SK-N-SH (cell line): Measurements from ENCODE around the gene UBE2K. TPM values are rescaled to one million over a fixed set of nuclear protein-coding genes. Genes with fewer than 3 reads are reported as not detected.

Experiments
- CTCF ChIA-PET: fragments of 300-600, 350-600 bp; formaldehyde crosslinking; extraction: SDS; loops from one replicate; lab custom pipeline; 2021; lab: Yijun Ruan, JAX
- POLR2A ChIA-PET: fragments of 350-600 bp; sonication (Branson Sonifier 250); formaldehyde crosslinking; extraction: SDS; loops from one replicate; lab custom pipeline; 2020; ENCODE audit warnings: antibody characterized with exemption, inconsistent platforms; lab: Yijun Ruan, JAX
- DNase-seq: peaks from one replicate; pipeline ENCODE4 v3.0.0; 2012
- H2AFZ ChIP-seq: fragments of 200-600 bp; sonication (generic); 2 replicates; pipeline ENCODE4 v1.8.1; 2016; ENCODE audit warnings: antibody characterized with exemption, mild to moderate bottlenecking, low read depth
- H3F3A ChIP-seq: fragments of 200-600 bp; sonication (generic); replicated peaks from 2 replicates; pipeline ENCODE3; 2016; ENCODE audit warnings: antibody characterized with exemption, mild to moderate bottlenecking; ENCODE audit not compliant: insufficient read depth
- H3K27ac ChIP-seq, 2 experiments: fragments of 200-500 bp in 1 of 2; fragments of 200-600 bp in 1 of 2; sonication (Bioruptor generic) in 1 of 2; sonication (generic), shearing (Covaris generic) in 1 of 2; 2 replicates each; pipeline versions ENCODE4 v1.5.1 to v1.6.1; 2014 to 2016; ENCODE audit warnings: low read depth in 2 of 2, inconsistent platforms in 1 of 2, low read length in 1 of 2, mild to moderate bottlenecking in 1 of 2, mixed read lengths in 1 of 2
- H3K27me3 ChIP-seq: fragments of 200-600 bp; sonication (generic), shearing (Covaris generic); 2 replicates; pipeline ENCODE4 v1.6.1; 2016; ENCODE audit warnings: mixed run types; ENCODE audit not compliant: insufficient read depth
- H3K36me3 ChIP-seq, 2 experiments: fragments of 200-500 bp in 1 of 2; fragments of 200-600 bp in 1 of 2; sonication (Bioruptor generic) in 1 of 2; sonication (generic) in 1 of 2; replicated peaks in 1 of 2; 2 replicates each; pipeline versions ENCODE3 to v1.5.1; 2014 to 2016; ENCODE audit warnings: low read length in 1 of 2, mild to moderate bottlenecking in 1 of 2; ENCODE audit not compliant: insufficient read depth in 2 of 2, control insufficient read depth in 1 of 2
- H3K4me1 ChIP-seq, 2 experiments: fragments of 200-500 bp in 1 of 2; fragments of 200-600 bp in 1 of 2; sonication (Bioruptor generic) in 1 of 2; sonication (generic), shearing (Covaris generic) in 1 of 2; 2 replicates each; pipeline versions ENCODE4 v1.5.1 to v1.6.1; 2014 to 2016; ENCODE audit warnings: low read depth in 1 of 2, low read length in 1 of 2, mixed run types in 1 of 2; ENCODE audit not compliant: insufficient read depth in 2 of 2, control insufficient read depth in 1 of 2
- H3K4me2 ChIP-seq: fragments of 200-600 bp; sonication (generic), shearing (Covaris generic); 2 replicates; pipeline ENCODE4 v1.6.1; 2017; ENCODE audit warnings: mixed run types
- H3K4me3 ChIP-seq, 2 experiments: fragments of 200-500 bp in 1 of 2; fragments of 200-600 bp in 1 of 2; sonication (Bioruptor generic) in 1 of 2; sonication (generic), shearing (Covaris generic) in 1 of 2; 2 replicates each; pipeline versions ENCODE4 v1.5.1 to v1.8.1; 2014 to 2016; ENCODE audit warnings: low read depth in 2 of 2, inconsistent platforms in 1 of 2, low read length in 1 of 2, mild to moderate bottlenecking in 1 of 2, mixed read lengths in 1 of 2, moderate library complexity in 1 of 2
- H3K79me2 ChIP-seq: fragments of 200-600 bp; sonication (generic); 2 replicates; pipeline ENCODE4 v1.8.1; 2017; ENCODE audit warnings: mild to moderate bottlenecking; ENCODE audit not compliant: insufficient read depth
- H3K9ac ChIP-seq: fragments of 200-600 bp; sonication (generic); 2 replicates; pipeline ENCODE4 v1.6.1; 2017; ENCODE audit warnings: mixed run types
- H3K9me2 ChIP-seq: fragments of 200-600 bp; sonication (generic); 2 replicates; pipeline ENCODE4 v1.6.1; 2017; ENCODE audit warnings: mixed run types
- H3K9me3 ChIP-seq: fragments of 200-600 bp; sonication (generic); 2 replicates; pipeline ENCODE4 v1.6.1; 2017; ENCODE audit warnings: mixed run types, mild to moderate bottlenecking, moderate library complexity
- H4K20me1 ChIP-seq: fragments of 200-600 bp; sonication (generic); 2 replicates; pipeline ENCODE4 v1.6.1; 2017; ENCODE audit warnings: mild to moderate bottlenecking, mixed run types; ENCODE audit not compliant: insufficient read depth
- EZH2phosphoT487 ChIP-seq: fragments of 200-600 bp; sonication (generic); IDR thresholded peaks from 2 replicates; pipeline ENCODE4 v1.6.1; 2017; ENCODE audit warnings: low read depth, mixed run types, mild to moderate bottlenecking, antibody characterized with exemption, moderate library complexity, borderline replicate concordance
- FOSL2 ChIP-seq: IDR thresholded peaks from 2 replicates; pipeline ENCODE4 v1.4.0; 2012; ENCODE audit warnings: low read depth, mild to moderate bottlenecking, moderate library complexity, borderline replicate concordance
- FOXM1 ChIP-seq: IDR thresholded peaks from 2 replicates; pipeline ENCODE4 v1.4.0; 2012; ENCODE audit warnings: low read depth, mild to moderate bottlenecking
- GABPA ChIP-seq: IDR thresholded peaks from 2 replicates; pipeline ENCODE4 v1.4.0; 2012; ENCODE audit warnings: low read depth, mild to moderate bottlenecking
- GATA2 ChIP-seq: sonication (generic); formaldehyde crosslinking; IDR thresholded peaks from 2 replicates; pipeline ENCODE4 v1.5.0; 2020; ENCODE audit warnings: mild to moderate bottlenecking, missing genetic modification reagents
- MXI1 ChIP-seq: IDR thresholded peaks from 2 replicates; pipeline ENCODE4 v1.6.1; 2012; ENCODE audit warnings: mild to moderate bottlenecking, low read depth, low read length, improper control_type of control experiment
- RCOR1 ChIP-seq: fragments of 150-350 bp; IDR thresholded peaks from 2 replicates; pipeline ENCODE4 v1.6.1; 2017; ENCODE audit warnings: antibody characterized with exemption, low read length
- RFX5 ChIP-seq: IDR thresholded peaks from 2 replicates; pipeline ENCODE4 v1.6.1; 2012; ENCODE audit warnings: mild to moderate bottlenecking, improper control_type of control experiment, low read length
- RXRA ChIP-seq: IDR thresholded peaks from 2 replicates; pipeline ENCODE4 v1.4.0; 2012; ENCODE audit warnings: low read depth, mild to moderate bottlenecking, borderline replicate concordance
- whole genome bisulfite sequencing: methylation state at CpG from one replicate; pipeline ENCODE4 v1.1.6; 2017; ENCODE audit warnings: low lambda C conversion rate; 5-methylcytosine and 5-hydroxymethylcytosine counted together
- polyA plus RNA-seq, 3 experiments: library from polyadenylated mRNA; depleted of rRNA; stranded (reverse); fragments of >200 nt; gene quantifications; 2 replicates each; pipeline ENCODE4 v1.2.3, GENCODE V29; 2012
- TF ChIP-seq, protein P1 (sequence below): IDR thresholded peaks from 2 replicates; pipeline ENCODE4 v1.4.0; 2012; ENCODE audit warnings: low read depth, borderline replicate concordance
- TF ChIP-seq, protein P2 (sequence below): IDR thresholded peaks from 2 replicates; pipeline ENCODE4; 2012
- TF ChIP-seq, protein P3 (sequence below): fragments of 200-600 bp; sonication (generic); IDR thresholded peaks from 2 replicates; pipeline ENCODE4 v1.6.1; 2017; ENCODE audit warnings: antibody characterized with exemption, mild to moderate bottlenecking, moderate library complexity
- TF ChIP-seq, protein P4 (sequence below): IDR thresholded peaks from 2 replicates; pipeline ENCODE4 v1.4.0; 2012; ENCODE audit warnings: low read depth
- TF ChIP-seq, protein P5 (sequence below): fragments of 150-350 bp; IDR thresholded peaks from 2 replicates; pipeline ENCODE4 v1.6.1; 2017; ENCODE audit warnings: antibody characterized with exemption, low read length, low read depth, borderline replicate concordance

Gene UBE2K
- polyA plus RNA-seq, 1 of the 3 experiments (the other 2 are of a cell fraction) = 102 TPM

DNA sequence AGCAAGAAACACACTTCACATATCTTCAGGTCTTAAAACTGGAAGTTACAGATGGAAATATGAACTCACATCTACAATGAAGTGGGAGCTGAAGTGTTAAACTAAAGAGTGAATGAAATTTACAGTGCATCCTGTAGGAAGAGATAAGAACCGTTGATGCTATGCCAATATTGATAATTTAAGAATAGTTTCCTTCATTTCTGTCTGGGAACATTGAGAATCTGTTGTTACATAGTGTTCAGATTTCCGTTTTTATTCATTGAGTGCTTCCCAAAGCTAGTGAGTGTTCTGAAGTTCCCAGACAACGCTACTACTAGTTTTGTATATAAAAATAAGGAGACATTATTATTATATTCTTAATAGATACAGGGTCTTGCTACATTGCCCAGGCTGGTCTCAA, 52.3 kb downstream of the UBE2K start:
- no peak overlapping the region for H3K4me3 ChIP-seq
- peaks cover 0 to 2% of the 10 kb centered on the region in 2 experiments; a peak in 1 of 4 replicates for H3K4me1 ChIP-seq
- peaks cover 91% of the 10 kb centered on the region for H3K79me2 ChIP-seq
- H3K9me3 ChIP-seq = no peaks in the 10 kb centered on the region
- no peak overlapping the region for H3K9ac ChIP-seq
- CTCF ChIA-PET = no interaction called here
- H3F3A ChIP-seq = peaks cover 5% of the 10 kb centered on the region
- H3K27me3 ChIP-seq = no peaks in the 10 kb centered on the region
- H3K9me2 ChIP-seq = no peaks in the 10 kb centered on the region
- TF ChIP-seq, protein P1, sequence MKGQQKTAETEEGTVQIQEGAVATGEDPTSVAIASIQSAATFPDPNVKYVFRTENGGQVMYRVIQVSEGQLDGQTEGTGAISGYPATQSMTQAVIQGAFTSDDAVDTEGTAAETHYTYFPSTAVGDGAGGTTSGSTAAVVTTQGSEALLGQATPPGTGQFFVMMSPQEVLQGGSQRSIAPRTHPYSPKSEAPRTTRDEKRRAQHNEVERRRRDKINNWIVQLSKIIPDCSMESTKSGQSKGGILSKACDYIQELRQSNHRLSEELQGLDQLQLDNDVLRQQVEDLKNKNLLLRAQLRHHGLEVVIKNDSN = no peak
- TF ChIP-seq, protein P2, sequence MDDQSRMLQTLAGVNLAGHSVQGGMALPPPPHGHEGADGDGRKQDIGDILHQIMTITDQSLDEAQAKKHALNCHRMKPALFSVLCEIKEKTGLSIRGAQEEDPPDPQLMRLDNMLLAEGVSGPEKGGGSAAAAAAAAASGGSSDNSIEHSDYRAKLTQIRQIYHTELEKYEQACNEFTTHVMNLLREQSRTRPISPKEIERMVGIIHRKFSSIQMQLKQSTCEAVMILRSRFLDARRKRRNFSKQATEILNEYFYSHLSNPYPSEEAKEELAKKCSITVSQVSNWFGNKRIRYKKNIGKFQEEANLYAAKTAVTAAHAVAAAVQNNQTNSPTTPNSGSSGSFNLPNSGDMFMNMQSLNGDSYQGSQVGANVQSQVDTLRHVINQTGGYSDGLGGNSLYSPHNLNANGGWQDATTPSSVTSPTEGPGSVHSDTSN = no peak
- no peak for TF ChIP-seq RXRA
- no peak for TF ChIP-seq GATA2
- TF ChIP-seq FOSL2 = no peak
- TF ChIP-seq, protein P3, sequence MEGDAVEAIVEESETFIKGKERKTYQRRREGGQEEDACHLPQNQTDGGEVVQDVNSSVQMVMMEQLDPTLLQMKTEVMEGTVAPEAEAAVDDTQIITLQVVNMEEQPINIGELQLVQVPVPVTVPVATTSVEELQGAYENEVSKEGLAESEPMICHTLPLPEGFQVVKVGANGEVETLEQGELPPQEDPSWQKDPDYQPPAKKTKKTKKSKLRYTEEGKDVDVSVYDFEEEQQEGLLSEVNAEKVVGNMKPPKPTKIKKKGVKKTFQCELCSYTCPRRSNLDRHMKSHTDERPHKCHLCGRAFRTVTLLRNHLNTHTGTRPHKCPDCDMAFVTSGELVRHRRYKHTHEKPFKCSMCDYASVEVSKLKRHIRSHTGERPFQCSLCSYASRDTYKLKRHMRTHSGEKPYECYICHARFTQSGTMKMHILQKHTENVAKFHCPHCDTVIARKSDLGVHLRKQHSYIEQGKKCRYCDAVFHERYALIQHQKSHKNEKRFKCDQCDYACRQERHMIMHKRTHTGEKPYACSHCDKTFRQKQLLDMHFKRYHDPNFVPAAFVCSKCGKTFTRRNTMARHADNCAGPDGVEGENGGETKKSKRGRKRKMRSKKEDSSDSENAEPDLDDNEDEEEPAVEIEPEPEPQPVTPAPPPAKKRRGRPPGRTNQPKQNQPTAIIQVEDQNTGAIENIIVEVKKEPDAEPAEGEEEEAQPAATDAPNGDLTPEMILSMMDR = no peak
- TF ChIP-seq, protein P4, sequence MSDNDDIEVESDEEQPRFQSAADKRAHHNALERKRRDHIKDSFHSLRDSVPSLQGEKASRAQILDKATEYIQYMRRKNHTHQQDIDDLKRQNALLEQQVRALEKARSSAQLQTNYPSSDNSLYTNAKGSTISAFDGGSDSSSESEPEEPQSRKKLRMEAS = no peak
- TF ChIP-seq EZH2phosphoT487 = no peak
- TF ChIP-seq GABPA = no peak
- no peak for TF ChIP-seq FOXM1
- no peak for TF ChIP-seq RFX5
- H3K36me3 ChIP-seq = peaks cover 5 to 50% of the 10 kb centered on the region in 2 experiments
- no peak overlapping the region for H3K27ac ChIP-seq
- H3K4me2 ChIP-seq = no peak overlapping the region
- H4K20me1 ChIP-seq = peaks cover 13% of the 10 kb centered on the region
- no peak for DNase-seq
- POLR2A ChIA-PET = no interaction called here
- 72% methylated on average over 3 of the region's 3 CpGs for WGBS
- H2AFZ ChIP-seq = no peak overlapping the region

DNA sequence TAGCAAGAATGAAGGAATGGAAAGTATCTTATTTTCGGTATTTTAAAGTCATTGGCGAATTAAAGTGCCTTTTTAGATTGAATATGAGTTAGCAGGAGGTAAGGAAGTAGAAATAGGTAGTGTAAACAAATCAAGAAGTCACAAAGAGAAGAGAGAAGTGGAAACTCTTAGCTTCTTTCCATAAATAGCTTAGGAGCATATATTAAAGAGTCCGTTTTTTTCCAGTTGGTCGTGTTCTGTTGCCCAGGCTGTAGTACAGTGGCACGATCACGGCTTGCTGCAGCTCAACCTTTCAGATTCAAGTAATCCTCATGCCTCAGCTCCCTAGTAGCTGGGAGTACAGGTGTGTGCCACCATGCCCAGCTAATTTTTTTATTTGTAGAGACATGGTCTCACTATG, 56.4 kb downstream of the UBE2K start:
- CTCF ChIA-PET = no interaction called here
- H3K36me3 ChIP-seq = peaks cover 20 to 52% of the 10 kb centered on the region in 2 experiments
- whole genome bisulfite sequencing = 97% methylated on average over 6 of the region's 6 CpGs

More for the DNA sequence above, 56.4 kb downstream of the UBE2K start:
- TF ChIP-seq, protein P2 = no peak
- TF ChIP-seq MXI1 = no peak
- no peak for TF ChIP-seq RCOR1
- TF ChIP-seq, protein P5, sequence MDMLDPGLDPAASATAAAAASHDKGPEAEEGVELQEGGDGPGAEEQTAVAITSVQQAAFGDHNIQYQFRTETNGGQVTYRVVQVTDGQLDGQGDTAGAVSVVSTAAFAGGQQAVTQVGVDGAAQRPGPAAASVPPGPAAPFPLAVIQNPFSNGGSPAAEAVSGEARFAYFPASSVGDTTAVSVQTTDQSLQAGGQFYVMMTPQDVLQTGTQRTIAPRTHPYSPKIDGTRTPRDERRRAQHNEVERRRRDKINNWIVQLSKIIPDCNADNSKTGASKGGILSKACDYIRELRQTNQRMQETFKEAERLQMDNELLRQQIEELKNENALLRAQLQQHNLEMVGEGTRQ = no peak
- TF ChIP-seq RXRA = no peak
- Histone ChIP-seq H3K9me2 (no peaks in the 10 kb centered on the region), H3K9ac (no peak overlapping the region), H3K27me3 (no peaks in the 10 kb centered on the region), H2AFZ (no peak overlapping the region), H3K4me2 (no peak overlapping the region), H4K20me1 (peaks cover 13% of the 10 kb centered on the region; the same call in 1 of the 2 replicates), H3K79me2 (peaks cover 70% of the 10 kb centered on the region), H3K9me3 (no peaks in the 10 kb centered on the region), H3F3A (no peaks in the 10 kb centered on the region), H3K27ac (no peak overlapping the region), H3K4me1 (peaks cover 0 to 2% of the 10 kb centered on the region in 2 experiments; a peak in 1 of 4 replicates), H3K4me3 (no peak overlapping the region)
- DNase-seq = no peak
- POLR2A ChIA-PET = no interaction called here
